SU-DHL-6 (cell line): ENCODE data around the gene PGF.
"Not testable (repeated sequence)": the region's sequence is repeated elsewhere in the genome, so short reads cannot be mapped to it uniquely, and the experiment has no call there.

ENCODE experiments used
- H2AFZ ChIP-seq: fragments of 200-600 bp; sonication (generic); 2 replicates; pipeline ENCODE4 v1.6.1; 2014; ENCODE audit warnings: low read depth, mild to moderate bottlenecking, moderate library complexity, mixed read lengths, antibody characterized with exemption, low read length; ENCODE audit not compliant: severe bottlenecking
- H3F3A ChIP-seq: fragments of 200-600 bp; shearing (Covaris generic); 2 replicates; pipeline ENCODE4 v1.6.0; 2016; ENCODE audit warnings: antibody characterized with exemption, mild to moderate bottlenecking; ENCODE audit not compliant: insufficient read depth
- H3K27ac ChIP-seq: fragments of 200-600 bp; sonication (generic); 2 replicates; pipeline ENCODE4 v1.5.1; 2016; ENCODE audit warnings: low read depth, mild to moderate bottlenecking, low read length, moderate library complexity, mixed read lengths
- H3K27me3 ChIP-seq: fragments of 200-600 bp; sonication (generic), shearing (Covaris generic); 2 replicates; pipeline ENCODE4 v1.6.0; 2014; ENCODE audit warnings: mild to moderate bottlenecking, low read length
- H3K36me3 ChIP-seq: fragments of 200-600 bp; sonication (generic); 2 replicates; pipeline ENCODE4 v1.6.1; 2014; ENCODE audit warnings: mild to moderate bottlenecking, low read length, mixed read lengths
- H3K4me2 ChIP-seq: fragments of 300-600, 200-600 bp; shearing (Covaris generic), sonication (generic); 2 replicates; pipeline ENCODE4 v1.6.0; 2014; ENCODE audit warnings: low read length, low read depth, mild to moderate bottlenecking; ENCODE audit not compliant: poor library complexity, severe bottlenecking
- H3K4me3 ChIP-seq: fragments of 200-600 bp; sonication (generic); 2 replicates; pipeline ENCODE4 v1.5.1; 2014; ENCODE audit warnings: antibody characterized with exemption, low read length, mild to moderate bottlenecking, mixed read lengths; ENCODE audit not compliant: insufficient read depth, poor library complexity, severe bottlenecking
- H3K79me2 ChIP-seq: fragments of 200-600 bp; sonication (generic); 2 replicates; pipeline ENCODE4 v1.6.1; 2014; ENCODE audit warnings: mild to moderate bottlenecking, low read length, moderate library complexity; ENCODE audit not compliant: insufficient read depth
- H3K9ac ChIP-seq: fragments of 200-600 bp; sonication (generic); 2 replicates; pipeline ENCODE4 v1.7.0; 2014; ENCODE audit warnings: mild to moderate bottlenecking, low read length
- H3K9me2 ChIP-seq: fragments of 200-600 bp; sonication (generic); replicated peaks from 2 replicates; pipeline ENCODE4 v1.6.1; 2014; ENCODE audit warnings: low read length; ENCODE audit not compliant: insufficient read depth
- H3K9me3 ChIP-seq: fragments of 200-600 bp; sonication (generic); 2 replicates; pipeline ENCODE4 v1.6.1; 2014; ENCODE audit warnings: low read length, mixed read lengths; ENCODE audit not compliant: insufficient read depth
- H4K20me1 ChIP-seq: fragments of 200-600 bp; sonication (generic); 2 replicates; pipeline ENCODE4 v1.6.1; 2014; ENCODE audit warnings: low read depth, mild to moderate bottlenecking, antibody characterized with exemption, low read length, moderate library complexity, mixed read lengths
- CTCF ChIP-seq: fragments of 200-600 bp; sonication (generic); IDR thresholded peaks from one replicate; pipeline ENCODE4 v1.5.1; 2017; ENCODE audit warnings: antibody characterized with exemption, mild to moderate bottlenecking, low read length, moderate library complexity; ENCODE audit not compliant: insufficient read depth, poor library complexity, severe bottlenecking
- EZH2phosphoT487 ChIP-seq: fragments of 200-600 bp; sonication (generic), shearing (Covaris generic); conservative IDR thresholded peaks from 2 replicates; pipeline ENCODE4 v1.6.1; 2018; ENCODE audit warnings: mild to moderate bottlenecking, antibody characterized with exemption, low read length, moderate library complexity, mixed read lengths

The PGF gene

GRCh38 chr14:74934476-74935359, 20.7 kb downstream of the PGF start:
- Histone ChIP-seq H3K9ac (no peak overlapping the region), H3K27ac (no peak overlapping the region)
- TF ChIP-seq EZH2phosphoT487 (no peak), CTCF (no peak)

GRCh38 chr14:74934041-74934440, 21.4 kb downstream of the PGF start:
- H3K27me3 ChIP-seq, result no peaks in the 10 kb centered on the region
- H3K9me2 ChIP-seq, result no peaks in the 10 kb centered on the region
- H3K9ac ChIP-seq, result no peak overlapping the region
- no peaks in the 10 kb centered on the region for H3K36me3 ChIP-seq
- H2AFZ ChIP-seq, result no peak overlapping the region
- H4K20me1 ChIP-seq, result no peaks in the 10 kb centered on the region
- H3K79me2 ChIP-seq, result no peaks in the 10 kb centered on the region
- no peaks in the 10 kb centered on the region for H3F3A ChIP-seq
- no peaks in the 10 kb centered on the region for H3K9me3 ChIP-seq
- no peak for TF ChIP-seq CTCF
- no peak for TF ChIP-seq EZH2phosphoT487
- H3K4me2 ChIP-seq, result no peak overlapping the region
- H3K27ac ChIP-seq, result no peak overlapping the region
- no peak overlapping the region for H3K4me3 ChIP-seq

More at GRCh38 chr14:74934476-74935359, 20.7 kb downstream of the PGF start:
- Histone ChIP-seq H3K9me3 (no peaks in the 10 kb centered on the region), H3K4me3 (no peak overlapping the region), H2AFZ (no peak overlapping the region), H3K9me2 (no peaks in the 10 kb centered on the region), H3K36me3 (no peaks in the 10 kb centered on the region), H3K79me2 (no peaks in the 10 kb centered on the region), H3F3A (no peaks in the 10 kb centered on the region), H3K4me2 (no peak overlapping the region), H3K27me3 (no peaks in the 10 kb centered on the region), H4K20me1 (no peaks in the 10 kb centered on the region)

- not testable (repeated sequence) for H2AFZ ChIP-seq, H3K27ac ChIP-seq, H4K20me1 ChIP-seq, H3K4me3 ChIP-seq, H3K36me3 ChIP-seq, H3K79me2 ChIP-seq, H3K9me3 ChIP-seq, H3K9me2 ChIP-seq, H3K4me2 ChIP-seq, H3K9ac ChIP-seq, H3F3A ChIP-seq, H3K27me3 ChIP-seq
Observed at GRCh38 chr14:74932936-74933335, 22.5 kb downstream of the PGF start.

- H3K27me3 ChIP-seq, result no peaks in the 10 kb centered on the region
- no peaks in the 10 kb centered on the region for H3K36me3 ChIP-seq
- no peaks in the 10 kb centered on the region for H3K79me2 ChIP-seq
- H3K9me3 ChIP-seq, result no peaks in the 10 kb centered on the region
- no peak overlapping the region for H3K9ac ChIP-seq
- no peaks in the 10 kb centered on the region for H4K20me1 ChIP-seq
- no peak overlapping the region for H3K4me2 ChIP-seq
- no peak overlapping the region for H3K4me3 ChIP-seq
- no peak for TF ChIP-seq CTCF
- no peak for TF ChIP-seq EZH2phosphoT487
- no peaks in the 10 kb centered on the region for H3K9me2 ChIP-seq
- H2AFZ ChIP-seq, result no peak overlapping the region
- H3F3A ChIP-seq, result no peaks in the 10 kb centered on the region
- H3K27ac ChIP-seq, result no peak overlapping the region
Observed at GRCh38 chr14:74932401-74932901, 22.9 kb downstream of the PGF start.

GRCh38 chr14:74931744-74932143, 23.7 kb downstream of the PGF start:
- H3K27ac ChIP-seq, H4K20me1 ChIP-seq, H3K27me3 ChIP-seq, H3F3A ChIP-seq, H3K79me2 ChIP-seq, H3K4me2 ChIP-seq, H3K9ac ChIP-seq, H3K9me2 ChIP-seq, H3K9me3 ChIP-seq, H2AFZ ChIP-seq, H3K4me3 ChIP-seq, H3K36me3 ChIP-seq: not testable (repeated sequence)
